ENCODE data around the gene PLEKHA1. TPM values are rescaled to one million over a fixed set of nuclear protein-coding genes. Genes with fewer than 3 reads are reported as not detected.

PLEKHA1 gene
- total RNA-seq, 2 donors from 2014 or later = 22.8 to 25.6 TPM

- H3K9me3 ChIP-seq (ENCODE audit: control insufficient read depth, low read length, poor library complexity, severe bottlenecking) = no peaks in the 10 kb centered on the region
- H3K4me3 Mint-ChIP-seq = no peak overlapping the region
- no peaks in the 10 kb centered on the region for H3K36me3 Mint-ChIP-seq (ENCODE audit: low read depth)
- ATAC-seq = no peak
- H3K27me3 Mint-ChIP-seq = peaks cover 50% of the 10 kb centered on the region
- H3K4me1 Mint-ChIP-seq = peaks cover 2% of the 10 kb centered on the region
- DNase-seq = no peak
- no peak overlapping the region for H3K27ac Mint-ChIP-seq
Observed at GRCh38 chr10:122338609-122339441, 35.7 kb upstream of the PLEKHA1 start.

GRCh38 chr10:122341141-122341810 lies 33.2 kb upstream of the PLEKHA1 start:
- Mint-ChIP-seq H3K4me3 (no peak overlapping the region), H3K4me1 (peaks cover 5% of the 10 kb centered on the region), H3K27ac (no peak overlapping the region), H3K36me3 (ENCODE audit: low read depth) (peaks cover 2% of the 10 kb centered on the region), H3K27me3 (peaks cover 47% of the 10 kb centered on the region)
- no peaks in the 10 kb centered on the region for H3K9me3 ChIP-seq (ENCODE audit: control insufficient read depth, low read length, poor library complexity, severe bottlenecking)
- ATAC-seq (no peak), DNase-seq (no peak)

- Mint-ChIP-seq H3K36me3 (ENCODE audit: low read depth) (peaks cover 2% of the 10 kb centered on the region), H3K27ac (no peak overlapping the region), H3K27me3 (peaks cover 37% of the 10 kb centered on the region), H3K4me1 (peaks cover 5% of the 10 kb centered on the region), H3K4me3 (no peak overlapping the region)
- no peaks in the 10 kb centered on the region for H3K9me3 ChIP-seq (ENCODE audit: control insufficient read depth, low read length, poor library complexity, severe bottlenecking)
- peak in 2 of 3 donors; percentile 28 to 46 for DNase-seq
- ATAC-seq = peak; percentile 73
Observed at GRCh38 chr10:122342293-122343134, 32.0 kb upstream of the PLEKHA1 start.

- H3K4me3 Mint-ChIP-seq = no peak overlapping the region
- peaks cover 2% of the 10 kb centered on the region for H3K36me3 Mint-ChIP-seq (ENCODE audit: low read depth)
- ATAC-seq = no peak
- peaks cover 29% of the 10 kb centered on the region for H3K27me3 Mint-ChIP-seq
- peaks cover 5% of the 10 kb centered on the region for H3K4me1 Mint-ChIP-seq
- DNase-seq = no peak
- H3K27ac Mint-ChIP-seq = no peak overlapping the region
- no peaks in the 10 kb centered on the region for H3K9me3 ChIP-seq (ENCODE audit: control insufficient read depth, low read length, poor library complexity, severe bottlenecking)
Observed at GRCh38 chr10:122343135-122343800, 31.2 kb upstream of the PLEKHA1 start.

GRCh38 chr10:122343936-122344335 lies 30.6 kb upstream of the PLEKHA1 start:
- ATAC-seq (no peak), DNase-seq (no peak)
- H3K27ac Mint-ChIP-seq = no peak overlapping the region
- H3K36me3 Mint-ChIP-seq (ENCODE audit: low read depth) = peaks cover 2% of the 10 kb centered on the region
- no peak overlapping the region for H3K4me3 Mint-ChIP-seq
- peaks cover 5% of the 10 kb centered on the region for H3K4me1 Mint-ChIP-seq
- peaks cover 24% of the 10 kb centered on the region for H3K27me3 Mint-ChIP-seq
- no peaks in the 10 kb centered on the region for H3K9me3 ChIP-seq (ENCODE audit: control insufficient read depth, low read length, poor library complexity, severe bottlenecking)

GRCh38 chr10:122344741-122345258 lies 29.7 kb upstream of the PLEKHA1 start:
- no peak overlapping the region for H3K4me3 Mint-ChIP-seq
- H3K36me3 Mint-ChIP-seq (ENCODE audit: low read depth) = peaks cover 2% of the 10 kb centered on the region
- ATAC-seq (no peak), DNase-seq (no peak)
- H3K27me3 Mint-ChIP-seq = peaks cover 20% of the 10 kb centered on the region
- no peaks in the 10 kb centered on the region for H3K9me3 ChIP-seq (ENCODE audit: control insufficient read depth, low read length, poor library complexity, severe bottlenecking)
- H3K27ac Mint-ChIP-seq = no peak overlapping the region
- peaks cover 5% of the 10 kb centered on the region for H3K4me1 Mint-ChIP-seq

- Mint-ChIP-seq H3K4me3 (no peak overlapping the region), H3K27me3 (peaks cover 15% of the 10 kb centered on the region), H3K36me3 (ENCODE audit: low read depth) (peaks cover 2% of the 10 kb centered on the region), H3K4me1 (peaks cover 5% of the 10 kb centered on the region), H3K27ac (no peak overlapping the region)
- no peak for ATAC-seq
- no peak for DNase-seq
- no peaks in the 10 kb centered on the region for H3K9me3 ChIP-seq (ENCODE audit: control insufficient read depth, low read length, poor library complexity, severe bottlenecking)
Observed at GRCh38 chr10:122346326-122346950, 28.1 kb upstream of the PLEKHA1 start.

- no peak overlapping the region for H3K4me3 Mint-ChIP-seq
- peaks cover 2% of the 10 kb centered on the region for H3K36me3 Mint-ChIP-seq (ENCODE audit: low read depth)
- peaks cover 16% of the 10 kb centered on the region for H3K27me3 Mint-ChIP-seq
- no peak for DNase-seq
- no peaks in the 10 kb centered on the region for H3K9me3 ChIP-seq (ENCODE audit: control insufficient read depth, low read length, poor library complexity, severe bottlenecking)
- H3K4me1 Mint-ChIP-seq = peaks cover 5% of the 10 kb centered on the region
- no peak overlapping the region for H3K27ac Mint-ChIP-seq
- no peak for ATAC-seq
Observed at GRCh38 chr10:122347170-122347841, 27.2 kb upstream of the PLEKHA1 start.

GRCh38 chr10:122348512-122348911 lies 26.0 kb upstream of the PLEKHA1 start:
- Mint-ChIP-seq H3K27me3 (peaks cover 23% of the 10 kb centered on the region), H3K27ac (no peak overlapping the region), H3K4me1 (peaks cover 3% of the 10 kb centered on the region), H3K36me3 (ENCODE audit: low read depth) (peaks cover 2% of the 10 kb centered on the region), H3K4me3 (no peak overlapping the region)
- ATAC-seq = no peak
- H3K9me3 ChIP-seq (ENCODE audit: control insufficient read depth, low read length, poor library complexity, severe bottlenecking) = no peaks in the 10 kb centered on the region
- DNase-seq = no peak

GRCh38 chr10:122348935-122349361 lies 25.6 kb upstream of the PLEKHA1 start:
- H3K4me1 Mint-ChIP-seq = peaks cover 3% of the 10 kb centered on the region
- ATAC-seq (no peak), DNase-seq (no peak)
- no peak overlapping the region for H3K4me3 Mint-ChIP-seq
- peaks cover 2% of the 10 kb centered on the region for H3K36me3 Mint-ChIP-seq (ENCODE audit: low read depth)
- no peak overlapping the region for H3K27ac Mint-ChIP-seq
- H3K9me3 ChIP-seq (ENCODE audit: control insufficient read depth, low read length, poor library complexity, severe bottlenecking) = no peaks in the 10 kb centered on the region
- H3K27me3 Mint-ChIP-seq = peaks cover 28% of the 10 kb centered on the region

GRCh38 chr10:122349758-122350369 lies 24.6 kb upstream of the PLEKHA1 start:
- no peak for ATAC-seq
- peaks cover under 1% of the 10 kb centered on the region for H3K4me1 Mint-ChIP-seq

More at GRCh38 chr10:122349758-122350369, 24.6 kb upstream of the PLEKHA1 start:
- Mint-ChIP-seq H3K36me3 (ENCODE audit: low read depth) (peaks cover 2% of the 10 kb centered on the region), H3K4me3 (no peak overlapping the region), H3K27ac (no peak overlapping the region), H3K27me3 (peaks cover 28% of the 10 kb centered on the region)
- no peak for DNase-seq
- H3K9me3 ChIP-seq (ENCODE audit: control insufficient read depth, low read length, poor library complexity, severe bottlenecking) = no peaks in the 10 kb centered on the region
